PC-3 (cell line): ENCODE results near the gene ADARB2. TPM values are rescaled to one million over a fixed set of nuclear protein-coding genes. Genes with fewer than 3 reads are reported as not detected.

Source experiments
- ATAC-seq: fragments of 200-7000 bp; cut with Tn5 transposase; 2 replicates; pipeline ENCODE4 v1.9.1; 2020; ENCODE audit warnings: mild to moderate bottlenecking, moderate library complexity
- BruUV-seq: library from RNA; stranded (reverse); fragments of 400-500 nt; replicated peaks from 2 replicates; lab custom pipeline; 2021; lab: Mats Ljungman, UMichigan
- CTCF ChIA-PET: fragments of 300-600 bp; sonication (Branson Sonifier 250); formaldehyde crosslinking; loops from one replicate; lab custom pipeline; 2022; ENCODE audit warnings: antibody characterized with exemption; lab: Charles Lee
- POLR2A ChIA-PET: fragments of 300-600 bp; sonication (Branson Sonifier 250); formaldehyde crosslinking; loops from one replicate; lab custom pipeline; 2022; ENCODE audit warnings: antibody characterized with exemption; ENCODE audit not compliant: unreplicated experiment; lab: Charles Lee
- DNase-seq: peaks from one replicate; pipeline ENCODE4 v3.0.0-alpha.2; 2015
- H2AFZ ChIP-seq: fragments of 300-600 bp; sonication (generic); 2 replicates; pipeline ENCODE4 v1.6.0; 2016; ENCODE audit warnings: antibody characterized with exemption, low read length
- H3F3A ChIP-seq: fragments of 300-600 bp; sonication (generic); one replicate; pipeline ENCODE4 v1.6.0; 2017; ENCODE audit warnings: antibody characterized with exemption, low read length, control low read depth, mild to moderate bottlenecking; ENCODE audit not compliant: unreplicated experiment
- H3K27ac ChIP-seq: fragments of 300-600 bp; sonication (generic); 2 replicates; pipeline ENCODE4 v1.5.1; 2016; ENCODE audit warnings: mild to moderate bottlenecking, low read length
- H3K27me3 ChIP-seq: fragments of 300-600 bp; sonication (generic); 2 replicates; pipeline ENCODE4 v1.6.1; 2016; ENCODE audit warnings: low read length, mixed read lengths
- H3K36me3 ChIP-seq: fragments of 300-600 bp; sonication (generic); 2 replicates; pipeline ENCODE4 v1.6.1; 2016; ENCODE audit warnings: low read depth, mixed run types, low read length, mixed read lengths
- H3K4me1 ChIP-seq: fragments of 300-600 bp; sonication (generic); 2 replicates; pipeline ENCODE4 v1.5.1; 2016; ENCODE audit warnings: low read length; ENCODE audit not compliant: insufficient read depth
- H3K4me2 ChIP-seq: fragments of 300-600 bp; sonication (generic); 2 replicates; pipeline ENCODE4 v1.6.0; 2016; ENCODE audit warnings: low read length
- H3K4me3 ChIP-seq: fragments of 300-600 bp; sonication (generic); 2 replicates; pipeline ENCODE4 v1.5.1; 2016; ENCODE audit warnings: mild to moderate bottlenecking, low read length, mixed read lengths
- H3K79me2 ChIP-seq: fragments of 300-600 bp; sonication (generic); 2 replicates; pipeline ENCODE4 v1.6.1; 2017; ENCODE audit warnings: low read length, mixed read lengths
- H3K9ac ChIP-seq: fragments of 300-600 bp; sonication (generic); 2 replicates; pipeline ENCODE4 v1.6.0; 2016; ENCODE audit warnings: mild to moderate bottlenecking, low read length
- H3K9me2 ChIP-seq: fragments of 300-600 bp; sonication (generic); replicated peaks from 2 replicates; pipeline ENCODE4 v1.6.1; 2016; ENCODE audit warnings: mixed run types, low read length, mixed read lengths
- H3K9me3 ChIP-seq: fragments of 300-600 bp; sonication (generic); 2 replicates; pipeline ENCODE4 v1.6.1; 2016; ENCODE audit warnings: low read length, mixed read lengths
- H4K20me1 ChIP-seq: fragments of 300-600 bp; sonication (generic); 2 replicates; pipeline ENCODE4 v1.6.1; 2016; ENCODE audit warnings: low read length, mixed read lengths
- CTCF ChIP-seq: fragments of 300-600 bp; sonication (generic); conservative IDR thresholded peaks from 2 replicates; pipeline ENCODE4 v1.5.1; 2017; ENCODE audit warnings: antibody characterized with exemption, low read depth, mild to moderate bottlenecking, low read length
- EZH2 ChIP-seq: fragments of 300-600 bp; sonication (generic); IDR thresholded peaks from one replicate; pipeline ENCODE4 v1.6.1; 2017; ENCODE audit warnings: antibody characterized with exemption, mild to moderate bottlenecking, low read length; ENCODE audit not compliant: unreplicated experiment
- EZH2phosphoT487 ChIP-seq: fragments of 300-600 bp; sonication (generic); IDR thresholded peaks from 2 replicates; pipeline ENCODE4 v1.6.1; 2018; ENCODE audit warnings: mild to moderate bottlenecking, antibody characterized with exemption, low read length, borderline replicate concordance
- intact Hi-C: fragments of 100-400 bp; cut with micrococcal nuclease; formaldehyde crosslinking; loops from 2 replicates; pipeline ENCODE4 v1.9.0; 2023
- total RNA-seq: library from RNA; depleted of rRNA; stranded (reverse); fragments of >200 nt; gene quantifications from 2 replicates; pipeline ENCODE4 v1.2.3, GENCODE V29; 2014

ADARB2 gene
- total RNA-seq, 1 experiment from 2014 or later: not detected

- Histone ChIP-seq H3K36me3 (no peaks in the 10 kb centered on the region), H2AFZ (no peak overlapping the region), H3K9me3 (no peaks in the 10 kb centered on the region), H3K9me2 (no peaks in the 10 kb centered on the region), H3K9ac (no peak overlapping the region), H4K20me1 (no peaks in the 10 kb centered on the region), H3K4me1 (no peaks in the 10 kb centered on the region), H3K27ac (no peak overlapping the region), H3K4me2 (no peak overlapping the region), H3K79me2 (no peaks in the 10 kb centered on the region), H3F3A (no peaks in the 10 kb centered on the region), H3K27me3 (no peaks in the 10 kb centered on the region), H3K4me3 (no peak overlapping the region)
- no peak for ATAC-seq
- no TSS peak for BruUV-seq
- no peak for TF ChIP-seq CTCF
- no peak for TF ChIP-seq EZH2phosphoT487
- TF ChIP-seq EZH2: no peak
- no peak for DNase-seq
- POLR2A ChIA-PET: no interaction called here
- intact Hi-C loops: no loop called here
- CTCF ChIA-PET: no interaction called here
Measured at GRCh38 chr10:1316809-1317143, 420.5 kb downstream of the ADARB2 start.

GRCh38 chr10:1316121-1316808, 421.1 kb downstream of the ADARB2 start:
- Histone ChIP-seq H3K27me3 (no peaks in the 10 kb centered on the region), H4K20me1 (no peaks in the 10 kb centered on the region), H3F3A (no peaks in the 10 kb centered on the region), H3K36me3 (no peaks in the 10 kb centered on the region), H3K9ac (no peak overlapping the region), H3K9me3 (no peaks in the 10 kb centered on the region), H3K4me2 (no peak overlapping the region), H3K9me2 (no peaks in the 10 kb centered on the region), H2AFZ (no peak overlapping the region), H3K4me1 (no peaks in the 10 kb centered on the region), H3K27ac (no peak overlapping the region), H3K79me2 (no peaks in the 10 kb centered on the region), H3K4me3 (no peak overlapping the region)
- no TSS peak for BruUV-seq
- ATAC-seq (no peak), DNase-seq (no peak)
- ChIA-PET CTCF (no interaction called here), POLR2A (no interaction called here)
- TF ChIP-seq EZH2phosphoT487: no peak
- TF ChIP-seq EZH2: no peak
- no peak for TF ChIP-seq CTCF
- intact Hi-C loops: no loop called here

GRCh38 chr10:1315178-1315577, 422.1 kb downstream of the ADARB2 start:
- H4K20me1 ChIP-seq: no peaks in the 10 kb centered on the region
- no peak overlapping the region for H3K4me3 ChIP-seq
- H3K4me1 ChIP-seq: no peaks in the 10 kb centered on the region
- H3K36me3 ChIP-seq: no peaks in the 10 kb centered on the region
- H3F3A ChIP-seq: no peaks in the 10 kb centered on the region
- no peaks in the 10 kb centered on the region for H3K9me2 ChIP-seq
- no peak overlapping the region for H3K9ac ChIP-seq
- no peak overlapping the region for H3K4me2 ChIP-seq
- no peaks in the 10 kb centered on the region for H3K79me2 ChIP-seq
- ChIA-PET CTCF (no interaction called here), POLR2A (no interaction called here)
- no peak for DNase-seq
- no peak overlapping the region for H3K27ac ChIP-seq
- intact Hi-C loops: no loop called here
- no peaks in the 10 kb centered on the region for H3K9me3 ChIP-seq
- no peak for TF ChIP-seq EZH2
- no peak for TF ChIP-seq EZH2phosphoT487
- no peak for TF ChIP-seq CTCF
- no peaks in the 10 kb centered on the region for H3K27me3 ChIP-seq
- no TSS peak for BruUV-seq
- no peak for ATAC-seq
- H2AFZ ChIP-seq: no peak overlapping the region
